Raji (cell line): ENCODE measurements around the gene ATF7IP2.

Experiments
- POLR2A ChIP-seq: IDR thresholded peaks from 2 replicates; pipeline ENCODE4 v1.6.1; 2011; ENCODE audit warnings: low read depth, low read length, control low read depth; ENCODE audit not compliant: insufficient read depth

Gene ATF7IP2

DNA sequence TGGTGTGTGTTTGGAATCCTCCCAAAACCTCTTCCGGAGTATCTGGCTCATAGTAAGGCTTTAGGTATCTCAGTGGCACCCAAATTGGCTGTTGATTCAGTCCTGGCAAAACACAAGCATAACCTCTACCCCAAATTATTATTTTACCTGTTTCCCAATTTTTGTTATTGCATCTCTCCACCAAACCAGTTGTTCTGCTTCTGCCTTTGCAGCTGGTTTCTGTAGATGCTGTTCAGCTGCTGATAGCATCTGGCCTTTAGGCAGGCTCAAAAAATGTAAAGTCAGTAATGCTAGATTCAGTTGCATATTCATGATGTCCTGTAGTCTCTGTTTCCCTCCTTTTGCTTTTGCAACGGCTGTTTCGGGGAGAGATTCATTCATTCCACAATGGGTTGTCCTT is 33.8 kb downstream of the ATF7IP2 start:
- no peak for TF ChIP-seq POLR2A

- TF ChIP-seq POLR2A, result no peak
Measured at GRCh38 chr16:10421596-10421995, 35.7 kb downstream of the ATF7IP2 start.

DNA sequence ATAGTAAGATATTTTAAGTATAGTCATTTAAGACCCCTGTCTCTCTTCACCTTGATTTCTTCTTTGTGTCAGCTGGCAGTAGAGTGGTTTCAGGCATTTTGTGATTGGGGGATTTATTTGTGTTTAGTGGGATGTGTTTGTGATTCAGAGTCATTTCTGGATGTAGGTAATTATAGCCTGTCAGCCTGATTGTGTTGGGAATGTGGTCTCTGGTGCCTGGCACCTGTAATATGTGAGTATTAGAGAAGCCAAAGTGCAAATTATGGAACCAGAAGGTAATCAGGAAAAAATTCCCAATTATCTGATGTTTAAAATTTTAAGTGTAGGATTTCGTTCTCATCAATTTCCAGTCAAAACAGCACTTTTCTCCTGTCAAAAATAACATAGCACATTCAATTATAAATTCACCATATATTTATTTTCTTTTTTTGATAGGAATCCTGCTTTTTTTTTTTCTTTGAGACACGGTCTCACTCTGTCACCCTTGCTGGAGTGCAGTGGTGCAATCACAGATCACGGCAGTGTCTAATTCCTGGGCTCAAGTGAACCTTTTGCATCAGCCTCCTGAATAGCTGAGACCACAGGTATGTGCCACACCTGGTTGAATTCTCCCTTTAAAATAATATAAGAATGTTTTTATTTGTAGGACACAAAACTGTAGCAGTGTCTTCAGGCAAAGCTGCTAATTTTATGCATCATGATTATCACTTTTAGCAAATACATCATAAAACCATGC is 42.7 kb downstream of the ATF7IP2 start:
- no peak for TF ChIP-seq POLR2A

GRCh38 chr16:10441726-10442125 is 55.9 kb downstream of the ATF7IP2 start:
- TF ChIP-seq POLR2A, result no peak

- no peak for TF ChIP-seq POLR2A
Measured at GRCh38 chr16:10447289-10447688, 61.4 kb downstream of the ATF7IP2 start.

DNA sequence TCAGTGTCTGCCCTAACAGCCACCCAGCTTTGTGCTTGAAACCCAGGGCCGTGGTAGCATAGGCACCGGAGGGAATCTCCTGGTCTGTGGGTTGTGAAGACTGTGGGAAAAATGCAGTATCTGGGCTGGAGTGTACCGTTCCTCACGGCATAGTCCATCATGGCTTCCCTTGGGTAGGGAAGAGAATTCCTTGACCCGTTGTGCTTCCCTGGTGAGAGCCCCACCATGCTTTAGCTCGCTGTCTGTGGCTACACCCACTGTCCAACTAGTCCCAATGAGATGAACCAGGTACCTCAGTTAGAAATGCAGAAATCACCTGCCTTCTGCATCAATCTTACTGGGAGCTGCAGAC is 67.3 kb downstream of the ATF7IP2 start:
- no peak for TF ChIP-seq POLR2A

DNA sequence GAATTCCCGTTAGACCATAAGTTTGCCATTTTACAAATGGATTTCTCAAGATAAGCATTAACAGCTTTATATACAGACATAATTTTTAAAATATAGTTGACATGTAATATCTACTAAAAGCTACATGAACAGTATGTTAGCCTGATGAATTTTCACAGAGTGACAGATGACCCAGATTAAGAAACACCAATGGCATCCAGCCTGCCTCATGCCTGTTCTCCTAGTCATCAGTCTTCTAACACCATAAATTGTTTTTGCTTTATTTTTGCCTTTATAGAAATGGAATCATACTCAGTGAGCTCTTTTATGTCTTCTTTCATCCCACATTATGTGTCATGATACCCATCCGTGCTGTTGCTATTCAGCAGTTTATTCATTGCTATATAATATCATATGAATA is 80.0 kb downstream of the ATF7IP2 start:
- TF ChIP-seq POLR2A, result no peak

- no peak for TF ChIP-seq POLR2A
Measured at GRCh38 chr16:10466313-10466712, 80.5 kb downstream of the ATF7IP2 start.

DNA sequence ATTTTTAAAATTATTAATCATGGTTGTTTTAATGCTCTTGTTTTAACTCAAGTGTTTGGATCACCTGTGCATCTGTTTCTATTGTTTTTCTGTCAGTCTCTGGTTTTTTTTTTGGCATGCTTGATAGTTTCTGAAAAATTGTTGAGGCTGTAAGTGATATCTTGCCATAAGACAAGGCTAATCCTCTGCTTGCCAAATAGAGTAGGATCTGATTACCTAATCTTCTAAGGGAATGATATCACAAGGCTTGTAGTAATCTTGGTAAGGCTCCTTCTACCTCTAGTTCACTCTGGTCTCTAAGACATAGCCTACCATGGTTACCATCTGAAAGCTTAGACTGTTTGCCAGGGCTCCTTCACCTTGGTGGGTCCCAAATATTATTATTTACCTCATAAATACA is 81.0 kb downstream of the ATF7IP2 start:
- TF ChIP-seq POLR2A, result no peak

DNA sequence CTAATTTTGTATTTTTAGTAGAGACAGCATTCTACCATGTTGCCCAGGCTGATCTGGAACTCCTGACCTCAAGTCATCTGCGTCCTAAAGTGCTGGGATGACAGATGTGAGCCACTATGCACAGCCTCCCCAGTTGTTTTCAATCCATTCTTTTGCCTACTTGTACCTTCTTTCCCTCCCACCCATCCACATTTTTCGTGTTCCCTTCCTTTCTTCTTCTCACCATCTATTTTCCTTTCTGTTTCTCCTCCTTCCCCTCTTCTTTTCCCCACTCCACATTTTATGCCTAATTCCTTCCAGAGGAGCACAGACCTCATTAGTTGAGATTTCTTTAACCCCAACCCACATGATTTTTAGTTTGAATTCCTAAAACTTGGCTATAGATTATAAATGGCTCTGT is 94.3 kb downstream of the ATF7IP2 start:
- TF ChIP-seq POLR2A, result no peak

GRCh38 chr16:10485159-10485558 is 99.3 kb downstream of the ATF7IP2 start:
- TF ChIP-seq POLR2A, result no peak

DNA sequence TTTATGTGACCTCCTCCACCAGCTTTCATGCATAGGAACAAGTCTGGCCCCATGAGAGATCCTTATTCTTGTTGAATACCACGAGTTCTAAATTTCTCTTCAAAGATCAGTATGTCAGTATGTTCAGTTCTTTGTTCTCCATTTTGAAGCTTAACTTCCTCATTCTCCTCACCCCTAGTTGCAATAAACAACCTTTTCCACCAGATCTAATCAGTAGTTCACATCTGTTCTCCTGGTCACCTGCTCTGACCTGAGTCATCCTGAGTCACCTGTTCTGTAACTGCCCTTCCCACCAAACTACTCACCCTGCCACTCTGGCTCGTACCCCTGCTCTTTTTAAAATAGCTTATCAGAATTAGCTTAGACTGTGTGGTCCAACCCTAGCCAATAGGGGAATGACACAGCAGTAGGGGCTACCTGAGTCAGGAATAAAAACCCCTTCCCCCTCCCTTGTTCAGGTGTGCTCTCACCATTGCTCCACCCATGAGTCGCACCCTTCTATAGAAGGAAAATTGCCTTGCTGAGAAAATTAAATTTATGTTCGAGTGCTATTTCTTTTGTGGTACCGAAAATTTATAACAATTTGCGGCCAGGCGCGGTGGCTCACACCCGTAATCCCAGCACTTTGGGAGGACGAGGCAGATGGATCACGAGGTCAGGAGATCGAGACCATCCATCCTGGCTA is 100.0 kb downstream of the ATF7IP2 start:
- TF ChIP-seq POLR2A, result no peak

DNA sequence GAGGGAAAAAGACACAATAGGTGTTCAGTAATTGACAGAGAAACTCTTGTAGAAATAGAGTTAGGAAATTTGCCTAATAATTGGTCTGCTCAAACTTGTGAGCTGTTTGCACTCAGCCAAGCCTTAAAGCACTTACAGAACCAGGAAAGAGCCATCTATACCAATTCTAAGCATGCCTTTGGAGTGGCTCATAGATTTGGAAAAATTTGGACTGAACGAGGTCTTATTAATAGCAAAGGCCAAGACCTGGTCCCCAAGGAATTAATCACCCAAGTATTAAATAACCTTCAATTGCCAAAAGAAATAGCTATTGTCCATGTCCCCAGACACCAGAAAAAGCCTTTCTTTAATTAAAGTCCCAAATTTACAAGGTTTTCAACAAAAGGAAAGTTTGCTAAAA is 104.3 kb downstream of the ATF7IP2 start:
- no peak for TF ChIP-seq POLR2A

DNA sequence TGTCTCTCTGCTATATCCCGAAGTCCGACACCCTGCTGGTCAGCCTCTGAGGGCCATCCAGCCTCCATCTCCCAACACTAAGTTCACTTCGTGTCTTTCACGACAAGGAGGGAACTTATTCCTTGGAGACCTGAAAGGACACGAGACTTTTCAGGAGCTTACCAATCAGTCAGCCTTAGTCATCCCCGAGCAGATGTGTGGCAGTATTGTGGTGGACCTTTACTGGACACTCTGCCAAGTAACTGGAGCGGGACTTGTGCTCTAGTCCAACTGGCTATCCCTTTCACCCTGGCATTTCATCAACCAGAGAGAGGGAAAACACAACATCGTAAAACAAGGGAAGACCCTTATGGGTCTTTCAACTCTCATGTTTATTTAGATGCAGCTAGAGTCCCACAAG is 107.4 kb downstream of the ATF7IP2 start:
- no peak for TF ChIP-seq POLR2A

GRCh38 chr16:10494343-10495030 is 108.6 kb downstream of the ATF7IP2 start:
- no peak for TF ChIP-seq POLR2A

DNA sequence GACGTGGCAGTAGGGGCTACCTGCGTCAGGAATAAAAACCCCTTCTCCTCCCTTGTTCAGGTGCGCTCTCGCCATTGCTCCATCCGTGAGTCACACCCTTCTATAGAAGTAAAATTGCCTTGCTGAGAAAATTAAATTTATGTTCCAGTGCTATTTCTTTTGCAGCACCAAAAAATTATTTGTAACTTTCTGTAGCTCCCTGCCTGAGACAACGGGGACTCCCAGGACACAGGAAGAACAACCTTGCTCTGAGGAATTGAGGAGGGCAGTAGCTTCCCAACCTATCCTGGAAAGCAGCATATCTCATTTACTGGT is 109.1 kb downstream of the ATF7IP2 start:
- TF ChIP-seq POLR2A, result no peak
